NCI-H446 treated with DMSO at 0.1 percent for 48 hours (cell line): Measurements from ENCODE around the gene MAGED4.
"Not testable (repeated sequence)": the region's sequence is repeated elsewhere in the genome, so short reads cannot be mapped to it uniquely, and the experiment has no call there.

Source experiments
- DNase-seq: peaks from one replicate; lab custom pipeline; 2025; lab: John Stamatoyannopoulos, UW

Gene MAGED4, protein sequence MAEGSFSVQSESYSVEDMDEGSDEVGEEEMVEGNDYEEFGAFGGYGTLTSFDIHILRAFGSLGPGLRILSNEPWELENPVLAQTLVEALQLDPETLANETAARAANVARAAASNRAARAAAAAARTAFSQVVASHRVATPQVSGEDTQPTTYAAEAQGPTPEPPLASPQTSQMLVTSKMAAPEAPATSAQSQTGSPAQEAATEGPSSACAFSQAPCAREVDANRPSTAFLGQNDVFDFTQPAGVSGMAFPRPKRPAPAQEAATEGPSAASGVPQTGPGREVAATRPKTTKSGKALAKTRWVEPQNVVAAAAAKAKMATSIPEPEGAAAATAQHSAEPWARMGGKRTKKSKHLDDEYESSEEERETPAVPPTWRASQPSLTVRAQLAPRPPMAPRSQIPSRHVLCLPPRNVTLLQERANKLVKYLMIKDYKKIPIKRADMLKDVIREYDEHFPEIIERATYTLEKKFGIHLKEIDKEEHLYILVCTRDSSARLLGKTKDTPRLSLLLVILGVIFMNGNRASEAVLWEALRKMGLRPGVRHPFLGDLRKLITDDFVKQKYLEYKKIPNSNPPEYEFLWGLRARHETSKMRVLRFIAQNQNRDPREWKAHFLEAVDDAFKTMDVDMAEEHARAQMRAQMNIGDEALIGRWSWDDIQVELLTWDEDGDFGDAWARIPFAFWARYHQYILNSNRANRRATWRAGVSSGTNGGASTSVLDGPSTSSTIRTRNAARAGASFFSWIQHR

DNA sequence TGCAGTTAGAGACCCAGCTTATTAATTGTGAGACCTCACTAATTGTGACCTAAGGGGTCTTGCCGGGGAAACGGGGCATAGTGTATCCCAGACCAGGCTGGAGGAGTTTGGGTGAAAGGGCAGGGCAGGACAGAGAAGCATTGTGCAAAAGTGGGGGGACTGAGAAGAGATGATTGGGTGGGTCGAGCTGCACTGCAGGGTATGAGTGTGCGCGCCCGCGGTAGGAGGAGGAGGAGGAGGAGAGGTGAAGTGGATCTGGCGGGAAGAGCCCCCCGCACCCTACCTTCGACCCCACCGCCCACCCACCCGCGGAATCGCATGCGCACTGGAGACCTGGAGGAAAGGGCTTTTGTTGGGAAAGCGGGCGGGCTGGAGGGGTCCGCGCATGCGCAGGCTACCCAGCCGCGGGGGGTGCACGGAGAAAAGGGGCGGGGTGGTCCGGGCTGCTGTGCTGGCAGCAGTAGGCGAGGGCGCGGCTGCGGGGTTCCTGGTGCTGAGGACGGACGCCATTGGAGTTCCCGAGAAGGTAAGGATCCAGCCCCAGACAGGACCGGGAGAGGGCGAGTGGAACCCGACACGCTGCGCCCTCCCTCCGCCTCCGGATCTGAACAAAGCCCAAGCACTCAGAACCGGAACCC, at the start of gene MAGED4:
TSS of gene MAGED4 (plus strand) at position 449 of the 638 bp plus-strand sequence. CDS start 1,035 bp downstream, outside the sequence.
- not testable (repeated sequence) for DNase-seq

DNA sequence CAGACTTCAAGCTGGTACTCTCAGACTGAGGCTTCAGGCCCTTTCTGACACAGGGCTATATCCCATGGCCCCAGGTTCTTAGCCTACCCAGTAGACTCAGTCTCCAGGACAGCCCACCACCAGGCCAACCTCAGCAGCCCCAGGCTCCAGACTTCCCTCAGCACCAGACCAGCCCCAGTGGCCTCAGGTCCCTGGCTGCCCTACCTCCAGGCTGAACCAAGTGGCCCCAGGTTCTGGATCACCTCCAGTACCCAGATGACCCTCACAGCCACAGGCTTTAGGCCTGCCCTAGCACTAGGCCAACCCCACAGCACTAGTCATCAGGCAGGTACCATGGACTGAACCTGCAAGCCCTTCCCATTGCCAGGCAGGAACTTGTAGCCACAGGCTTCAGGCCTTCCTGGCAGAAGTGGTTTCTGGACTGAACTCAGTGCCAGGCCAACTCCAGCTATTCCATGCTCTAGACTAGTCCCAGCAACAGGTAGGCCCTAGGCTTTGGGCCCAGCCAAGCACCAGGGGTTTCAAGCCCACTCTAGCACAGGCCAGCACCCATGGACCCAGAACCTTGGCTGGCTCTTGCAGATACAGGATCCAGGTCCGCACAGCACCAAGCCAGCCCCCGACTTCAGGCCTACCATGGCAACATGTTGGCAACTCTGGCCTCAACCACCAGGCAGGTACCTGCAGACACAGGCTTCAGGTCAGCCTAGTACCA, 45.7 kb upstream of the MAGED4 start:
- no peak for DNase-seq

DNA sequence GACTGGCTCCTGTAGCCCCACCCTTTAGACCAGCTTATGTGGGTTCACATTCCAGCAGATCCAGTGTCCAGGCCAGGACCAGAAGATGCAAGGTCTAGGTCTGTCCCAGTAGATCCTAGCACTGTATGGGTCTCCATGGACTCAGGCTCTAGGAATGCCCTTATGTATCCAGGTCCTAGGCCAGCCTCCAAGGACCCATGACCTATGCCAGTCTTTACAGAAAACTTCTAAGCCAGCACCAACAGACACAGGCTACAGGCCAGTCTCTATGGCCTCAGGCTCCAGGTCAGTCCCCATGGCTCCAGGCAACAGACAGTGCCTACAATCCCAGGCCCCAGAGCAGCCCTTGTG, 45.2 kb upstream of the MAGED4 start:
- DNase-seq: no peak

DNA sequence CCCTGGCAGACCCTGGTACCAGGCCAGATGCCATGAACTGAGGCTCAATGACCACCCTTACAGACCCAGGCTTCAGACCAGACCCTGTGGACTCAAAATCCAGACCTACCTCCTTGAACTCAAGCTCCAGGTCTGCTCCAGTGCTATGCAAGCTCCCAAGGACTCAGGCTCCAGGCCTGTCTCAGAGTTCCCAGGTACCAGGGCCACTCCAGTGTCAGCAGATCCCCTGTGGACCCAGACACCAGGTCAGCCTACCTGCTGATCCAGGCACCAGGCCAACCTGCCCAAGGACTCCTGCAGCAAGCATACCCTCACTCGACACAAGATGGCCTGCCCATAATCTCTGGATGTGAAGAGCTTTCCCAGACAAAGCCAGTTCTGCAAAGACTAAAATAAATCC, 44.7 kb upstream of the MAGED4 start:
- DNase-seq: no peak

DNA sequence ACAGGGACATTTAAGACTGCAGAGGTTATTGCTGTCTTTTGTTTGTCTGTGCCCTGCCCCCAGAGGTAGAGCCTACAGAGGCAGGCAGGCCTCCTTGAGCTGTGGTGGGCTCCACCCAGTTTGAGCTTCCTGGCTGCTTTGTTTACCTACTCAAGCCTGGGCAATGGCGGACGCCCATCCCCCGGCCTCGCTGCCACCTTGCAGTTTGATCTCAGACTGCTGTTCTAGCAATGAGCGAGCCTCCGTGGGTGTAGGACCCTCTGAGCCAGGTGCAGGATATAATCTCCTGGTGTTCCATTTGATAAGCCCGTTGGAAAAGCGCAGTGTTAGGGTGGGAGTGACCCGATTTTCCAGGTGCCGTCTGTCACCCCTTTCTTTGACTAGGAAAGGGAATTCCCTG, 34.0 kb upstream of the MAGED4 start:
- DNase-seq: not testable (repeated sequence)

DNA sequence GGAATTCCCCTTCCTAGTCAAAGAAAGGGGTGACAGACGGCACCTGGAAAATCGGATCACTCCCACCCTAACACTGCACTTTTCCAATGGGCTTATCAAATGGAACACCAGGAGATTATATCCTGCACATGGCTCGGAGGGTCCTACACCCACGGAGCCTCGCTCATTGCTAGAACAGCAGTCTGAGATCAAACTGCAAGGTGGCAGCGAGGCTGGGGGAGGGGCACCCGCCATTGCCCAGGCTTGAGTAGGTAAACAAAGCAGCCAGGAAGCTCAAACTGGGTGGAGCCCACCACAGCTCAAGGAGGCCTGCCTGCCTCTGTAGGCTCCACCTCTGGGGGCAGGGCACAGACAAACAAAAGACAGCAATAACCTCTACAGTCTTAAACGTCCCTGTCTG, 24.5 kb upstream of the MAGED4 start:
- DNase-seq: not testable (repeated sequence)

DNA sequence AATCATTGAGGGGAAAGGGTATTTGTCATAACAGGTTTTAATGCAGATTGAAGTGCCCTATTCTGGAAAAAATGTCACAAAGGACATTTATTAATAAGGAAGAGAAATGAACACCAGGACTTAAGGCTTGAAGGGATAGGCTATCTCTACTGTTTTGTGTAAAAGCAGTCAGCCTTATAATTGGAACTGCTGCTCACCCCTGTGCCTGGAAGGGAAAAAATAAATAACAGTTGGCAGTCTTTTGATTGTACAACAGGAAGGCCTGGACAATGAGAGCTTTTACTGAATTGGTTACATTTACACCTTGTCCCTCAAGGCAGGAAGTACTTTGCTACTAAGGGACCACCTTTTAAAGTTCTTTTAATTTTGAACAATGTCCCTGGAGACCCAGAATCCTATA, 17.8 kb upstream of the MAGED4 start:
- DNase-seq: no peak

DNA sequence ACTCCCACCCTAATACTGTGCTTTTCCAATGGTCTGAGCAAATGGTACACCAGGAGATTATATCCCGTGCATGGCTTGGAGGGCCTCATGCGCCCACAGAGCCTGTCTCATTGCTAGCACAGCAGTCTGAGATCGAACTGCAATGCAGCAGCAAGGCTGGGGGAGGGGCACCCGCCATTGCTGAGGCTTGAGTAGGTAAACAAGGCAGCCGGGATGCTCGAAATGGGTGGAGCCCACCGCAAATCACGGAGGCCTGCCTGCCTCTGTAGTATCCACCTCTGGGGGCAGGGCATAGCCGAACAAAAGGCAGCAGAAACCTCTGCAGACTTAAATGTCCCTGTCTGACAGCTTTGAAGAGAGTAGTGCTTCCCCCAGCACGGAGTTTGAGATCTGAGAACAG, 13.6 kb upstream of the MAGED4 start:
- DNase-seq: not testable (repeated sequence)

DNA sequence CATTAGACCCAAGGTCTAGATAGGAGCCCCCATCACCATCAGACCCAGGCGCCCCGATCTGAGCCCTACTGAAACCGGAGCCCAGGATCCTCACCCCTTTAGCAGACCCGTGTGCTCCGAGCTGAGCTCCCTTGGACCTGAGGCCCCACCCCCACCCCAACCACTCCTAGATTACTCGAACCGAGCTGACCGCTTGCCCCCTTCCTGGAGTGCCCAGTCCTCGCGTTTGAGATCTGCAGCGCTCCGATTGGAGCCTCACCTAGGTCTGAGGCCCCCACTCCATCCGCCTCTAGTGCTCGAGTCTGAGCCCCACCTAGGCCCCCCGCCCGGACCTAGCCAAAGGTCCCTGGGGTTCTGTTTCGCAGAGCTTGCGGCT, 378 bp downstream of the MAGED4 start:
- DNase-seq: not testable (repeated sequence)

DNA sequence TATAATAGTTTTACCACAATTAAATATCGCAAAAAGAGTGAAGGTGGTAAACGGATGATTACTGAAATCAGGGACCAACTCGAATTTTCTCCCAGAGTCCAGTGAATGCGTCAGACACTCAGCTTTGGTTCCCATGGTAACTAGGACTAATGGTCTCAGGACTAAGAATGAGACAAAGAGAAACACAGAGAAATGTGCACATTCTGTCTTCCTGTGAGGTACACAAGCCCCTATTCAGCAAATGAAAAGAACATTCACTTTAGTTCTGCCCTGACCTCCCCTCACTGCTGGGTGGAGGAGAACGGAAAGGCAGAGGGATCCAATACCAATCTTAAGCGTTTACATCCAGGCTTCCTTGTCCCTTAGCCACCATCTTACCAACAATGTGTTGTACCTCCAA, 26.7 kb downstream of the MAGED4 start:
- not testable (repeated sequence) for DNase-seq

DNA sequence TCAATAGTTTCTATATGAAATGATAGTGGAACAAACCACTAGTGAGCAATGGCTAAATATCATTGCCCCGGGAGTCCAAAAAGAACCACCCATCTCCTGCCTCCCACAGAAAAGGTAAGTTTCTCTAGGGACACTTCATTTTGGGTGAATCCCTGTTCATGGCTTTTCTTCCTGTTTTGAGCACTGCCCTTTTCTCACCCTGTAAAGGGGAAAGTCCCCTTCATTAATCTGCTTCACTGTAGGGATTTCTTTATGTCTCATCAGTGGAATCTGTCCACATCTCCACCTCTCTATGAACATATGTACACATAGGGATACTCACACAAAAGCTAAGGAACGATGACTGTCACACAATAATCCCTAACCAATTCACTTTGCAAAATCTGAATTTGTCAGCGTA, 28.6 kb downstream of the MAGED4 start:
- DNase-seq: no peak

DNA sequence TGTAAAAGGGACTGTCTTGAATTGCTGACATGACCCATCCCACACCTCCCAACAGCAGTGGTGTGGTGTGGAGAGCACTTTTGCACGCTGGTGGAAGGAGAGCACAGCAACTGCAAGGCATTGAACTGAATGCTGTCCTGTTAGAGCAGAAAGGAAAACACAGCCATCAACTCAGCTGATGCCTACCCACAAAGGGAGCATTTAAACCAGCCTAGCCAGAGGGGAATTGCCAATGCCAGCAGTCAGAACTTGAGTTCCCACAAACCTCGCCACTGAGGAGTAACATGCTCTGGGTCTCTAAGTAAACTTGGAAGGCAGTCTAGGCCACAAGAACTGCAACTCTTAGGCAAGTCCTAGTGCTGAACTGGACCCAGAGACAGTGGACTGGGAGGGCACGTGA, 31.9 kb downstream of the MAGED4 start:
- DNase-seq: no peak

DNA sequence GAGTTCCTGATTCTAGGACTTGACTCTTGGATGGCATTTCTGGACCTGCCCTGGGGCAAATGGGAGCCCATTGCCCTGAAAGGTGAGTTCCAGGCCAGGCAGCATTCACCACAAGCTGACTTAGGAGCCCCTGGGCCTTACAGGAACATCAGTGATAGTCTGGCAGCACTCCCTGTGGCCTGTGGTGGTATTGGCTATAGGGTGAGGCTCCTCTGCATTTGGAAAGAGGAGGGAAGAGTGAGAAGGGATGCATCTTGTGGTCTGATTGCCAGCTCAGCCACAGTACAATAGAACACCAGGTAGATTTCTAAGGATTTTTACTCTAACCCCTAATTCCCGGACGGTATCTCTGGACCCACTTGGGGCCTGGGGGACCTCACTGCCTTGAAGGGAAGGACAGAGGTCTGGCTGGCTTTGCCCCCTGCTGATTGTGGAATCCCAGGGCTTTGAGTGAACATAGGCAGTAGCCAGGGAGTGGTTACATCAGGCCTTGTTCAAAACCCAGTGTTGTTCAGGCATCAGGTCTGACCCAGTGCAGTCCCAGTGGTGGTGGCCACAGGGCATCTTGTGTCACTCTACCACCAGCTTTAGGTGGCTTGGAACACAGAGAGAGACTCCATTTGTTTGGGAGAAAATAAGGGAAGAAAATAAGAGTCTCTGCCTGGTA, 32.9 kb downstream of the MAGED4 start:
- DNase-seq: no peak

DNA sequence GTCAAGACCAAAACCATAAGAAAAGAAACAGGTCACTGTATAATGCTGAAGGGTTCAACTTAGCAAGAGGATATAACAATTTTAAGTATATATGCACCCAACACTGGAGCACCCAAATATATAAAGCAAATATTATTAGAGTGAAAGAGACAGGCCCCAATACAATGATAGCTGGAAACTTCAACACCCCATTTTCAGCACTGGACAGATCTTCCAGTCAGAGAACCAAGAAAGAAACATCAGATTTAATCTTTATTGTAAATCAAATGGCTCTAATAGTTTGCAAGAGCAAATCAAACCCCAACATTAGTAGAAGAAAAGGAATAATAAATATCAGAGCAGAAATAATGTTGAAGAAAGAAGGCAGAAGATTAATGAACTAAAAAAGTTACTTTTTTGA, 36.2 kb downstream of the MAGED4 start:
- DNase-seq: no peak
